ENCODE results near the gene MYO18A. TPM values are rescaled to one million over a fixed set of nuclear protein-coding genes. Genes with fewer than 3 reads are reported as not detected.

Gene MYO18A
- total RNA-seq, 1 donor from 2014 or later, result 48.2 TPM

GRCh38 chr17:29109477-29110371, 70.5 kb downstream of the MYO18A start:
- H3K4me1 Mint-ChIP-seq, result peaks cover 15% of the 10 kb centered on the region
- H3K4me3 Mint-ChIP-seq, result no peak overlapping the region
- TF ChIP-seq, protein P1, sequence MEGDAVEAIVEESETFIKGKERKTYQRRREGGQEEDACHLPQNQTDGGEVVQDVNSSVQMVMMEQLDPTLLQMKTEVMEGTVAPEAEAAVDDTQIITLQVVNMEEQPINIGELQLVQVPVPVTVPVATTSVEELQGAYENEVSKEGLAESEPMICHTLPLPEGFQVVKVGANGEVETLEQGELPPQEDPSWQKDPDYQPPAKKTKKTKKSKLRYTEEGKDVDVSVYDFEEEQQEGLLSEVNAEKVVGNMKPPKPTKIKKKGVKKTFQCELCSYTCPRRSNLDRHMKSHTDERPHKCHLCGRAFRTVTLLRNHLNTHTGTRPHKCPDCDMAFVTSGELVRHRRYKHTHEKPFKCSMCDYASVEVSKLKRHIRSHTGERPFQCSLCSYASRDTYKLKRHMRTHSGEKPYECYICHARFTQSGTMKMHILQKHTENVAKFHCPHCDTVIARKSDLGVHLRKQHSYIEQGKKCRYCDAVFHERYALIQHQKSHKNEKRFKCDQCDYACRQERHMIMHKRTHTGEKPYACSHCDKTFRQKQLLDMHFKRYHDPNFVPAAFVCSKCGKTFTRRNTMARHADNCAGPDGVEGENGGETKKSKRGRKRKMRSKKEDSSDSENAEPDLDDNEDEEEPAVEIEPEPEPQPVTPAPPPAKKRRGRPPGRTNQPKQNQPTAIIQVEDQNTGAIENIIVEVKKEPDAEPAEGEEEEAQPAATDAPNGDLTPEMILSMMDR (conservative IDR thresholded peaks at IDR 0.05), result no peak
- no peaks in the 10 kb centered on the region for H3K27me3 Mint-ChIP-seq (ENCODE audit: low read depth)
- no peaks in the 10 kb centered on the region for H3K9me3 Mint-ChIP-seq
- peak overlapping the region; percentile 24 for H3K27ac Mint-ChIP-seq (ENCODE audit: unreplicated experiment)
- no peak for DNase-seq (ENCODE audit: low read depth, low spot score)
- H3K36me3 Mint-ChIP-seq (ENCODE audit: low read depth), result peaks cover 7% of the 10 kb centered on the region

GRCh38 chr17:29108823-29109476, 71.2 kb downstream of the MYO18A start:
- H3K4me3 Mint-ChIP-seq, result no peak overlapping the region
- H3K4me1 Mint-ChIP-seq, result peaks cover 15% of the 10 kb centered on the region
- H3K36me3 Mint-ChIP-seq (ENCODE audit: low read depth), result peaks cover 7% of the 10 kb centered on the region
- no peaks in the 10 kb centered on the region for H3K27me3 Mint-ChIP-seq (ENCODE audit: low read depth)
- H3K27ac Mint-ChIP-seq (ENCODE audit: unreplicated experiment), result peak overlapping the region; percentile 24
- no peak for DNase-seq (ENCODE audit: low read depth, low spot score)
- no peaks in the 10 kb centered on the region for H3K9me3 Mint-ChIP-seq
- TF ChIP-seq, protein P1 (conservative IDR thresholded peaks at IDR 0.05), result no peak

DNA sequence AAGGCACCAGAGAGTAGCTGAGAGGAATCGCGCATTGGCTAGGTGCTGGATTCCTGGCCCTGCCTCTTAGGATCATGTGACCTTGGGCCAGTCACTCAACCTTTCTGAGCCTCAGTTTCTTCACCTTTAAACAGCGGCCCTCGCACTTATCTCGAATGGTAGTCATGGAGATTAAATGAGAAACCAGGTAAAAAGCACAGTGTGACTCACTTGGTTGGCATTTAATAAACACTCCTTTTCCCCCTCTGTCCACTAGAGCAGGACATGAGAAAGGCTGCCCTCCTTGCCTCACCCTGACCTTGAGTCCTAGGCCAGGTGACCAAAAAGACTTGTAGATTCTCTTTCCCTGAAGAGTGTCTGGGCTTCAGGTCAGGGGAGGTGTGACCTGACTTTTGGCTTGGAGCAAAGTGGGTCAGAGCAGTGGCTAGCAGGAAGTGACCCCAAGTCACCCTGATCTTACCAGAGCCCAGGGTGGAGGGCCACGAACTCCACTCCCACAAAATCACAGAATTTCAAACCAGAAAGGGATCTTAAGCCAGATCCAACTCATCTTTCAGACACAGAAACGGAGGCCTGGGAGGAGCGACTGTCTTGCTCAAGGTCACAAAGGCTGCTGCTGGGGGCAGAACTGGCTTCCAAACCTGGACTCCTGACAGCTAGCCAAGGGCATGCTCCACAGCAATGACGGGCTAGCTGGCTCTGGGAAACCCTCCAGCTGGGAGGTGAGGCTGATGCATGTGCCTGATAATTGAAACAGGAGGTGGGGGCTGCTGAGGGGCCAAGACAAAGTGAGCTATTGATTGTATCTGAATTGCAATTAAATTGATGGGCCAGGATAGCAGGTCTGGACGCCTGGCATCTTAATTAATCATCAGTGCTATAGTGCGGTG, 72.0 kb downstream of the MYO18A start:
- Mint-ChIP-seq H3K4me3 (no peak overlapping the region), H3K27ac (ENCODE audit: unreplicated experiment) (peak overlapping the region; percentile 45)

DNA sequence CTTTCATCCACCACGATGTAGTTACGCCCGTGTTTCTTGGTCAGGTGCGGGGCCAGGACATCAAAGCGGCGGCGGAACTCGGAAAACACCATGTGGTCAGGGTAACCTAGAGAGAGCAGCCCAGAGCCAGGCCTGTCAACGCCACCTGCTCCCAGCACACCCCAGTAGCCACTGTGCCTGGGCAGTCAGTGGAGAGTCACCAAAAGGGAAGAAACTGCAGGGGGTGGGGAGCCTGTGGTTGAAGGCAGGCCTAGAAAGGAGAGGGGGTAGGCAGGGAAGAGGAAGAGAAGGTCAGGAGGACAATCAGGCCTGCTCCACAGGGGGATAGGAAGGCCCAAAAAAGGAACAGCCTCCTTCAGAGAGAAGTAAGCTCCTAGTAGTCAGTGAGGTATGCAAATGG, 73.1 kb downstream of the MYO18A start:
- H3K36me3 Mint-ChIP-seq (ENCODE audit: low read depth), result peaks cover 9% of the 10 kb centered on the region
- TF ChIP-seq, protein P1 (conservative IDR thresholded peaks at IDR 0.05), result no peak
- no peaks in the 10 kb centered on the region for H3K9me3 Mint-ChIP-seq
- no peaks in the 10 kb centered on the region for H3K27me3 Mint-ChIP-seq (ENCODE audit: low read depth)
- H3K27ac Mint-ChIP-seq (ENCODE audit: unreplicated experiment), result no peak overlapping the region
- no peak overlapping the region for H3K4me3 Mint-ChIP-seq
- no peak for DNase-seq (ENCODE audit: low read depth, low spot score)
- peaks cover 21% of the 10 kb centered on the region for H3K4me1 Mint-ChIP-seq

More for the DNA sequence above, 72.0 kb downstream of the MYO18A start:
- TF ChIP-seq, protein P1 (conservative IDR thresholded peaks at IDR 0.05), result no peak
- no peaks in the 10 kb centered on the region for H3K9me3 Mint-ChIP-seq
- no peak for DNase-seq (ENCODE audit: low read depth, low spot score)
- peaks cover 9% of the 10 kb centered on the region for H3K36me3 Mint-ChIP-seq (ENCODE audit: low read depth)
- H3K27me3 Mint-ChIP-seq (ENCODE audit: low read depth), result no peaks in the 10 kb centered on the region
- peaks cover 15% of the 10 kb centered on the region for H3K4me1 Mint-ChIP-seq

DNA sequence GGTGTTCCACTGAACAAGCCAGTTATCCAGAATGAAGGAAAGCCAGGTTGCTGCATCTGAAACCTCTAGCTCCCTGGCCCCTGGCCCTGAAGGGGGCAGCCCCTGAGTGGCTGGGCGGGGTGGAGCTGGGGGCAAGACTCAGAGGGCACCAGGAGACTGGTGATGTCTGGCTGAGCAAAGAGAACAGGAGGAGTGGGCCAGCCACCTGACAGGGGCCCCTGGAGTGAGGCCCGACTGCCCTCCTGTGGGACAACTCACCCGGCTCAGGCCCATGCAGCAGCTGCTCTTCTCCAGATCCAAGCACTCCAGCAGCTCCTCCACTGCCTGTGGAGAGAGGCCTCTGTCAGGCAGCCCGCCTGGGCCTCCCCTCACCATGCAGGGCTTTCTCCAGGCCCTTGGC, 76.9 kb downstream of the MYO18A start:
- Mint-ChIP-seq H3K4me3 (no peak overlapping the region), H3K36me3 (ENCODE audit: low read depth) (peaks cover 9% of the 10 kb centered on the region), H3K4me1 (peaks cover 10% of the 10 kb centered on the region), H3K27me3 (ENCODE audit: low read depth) (no peaks in the 10 kb centered on the region), H3K27ac (ENCODE audit: unreplicated experiment) (no peak overlapping the region), H3K9me3 (no peaks in the 10 kb centered on the region)
- TF ChIP-seq, protein P1 (conservative IDR thresholded peaks at IDR 0.05), result no peak
- no peak for DNase-seq (ENCODE audit: low read depth, low spot score)
